Measurements from ENCODE around the gene GLYR1.
A peak's percentile ranks its signal among the peaks of the same experiment; 100 is the strongest.

- TF ChIP-seq CTCF (IDR thresholded peaks at IDR 0.05) (no peak), POLR2A (IDR thresholded peaks at IDR 0.05) (peak; percentile 46 to 77 (median 74))
Measured at GRCh38 chr16:4801962-4802658, 45.0 kb downstream of the GLYR1 start, which contains the start of gene ROGDI.
